Keratinocyte (primary cell): ENCODE measurements around the gene NBL1.

ENCODE experiments used
- CTCF ChIP-seq, 3 experiments: IDR thresholded peaks in 1 of 3; conservative IDR thresholded peaks in 1 of 3; optimal IDR thresholded peaks in 1 of 3; 2 replicates in 2 of 3; 3 replicates in 1 of 3; pipeline versions ENCODE3 to v1.5.1; 2011; ENCODE audit warnings: low read length in 3 of 3, mild to moderate bottlenecking in 3 of 3, moderate library complexity in 2 of 3, control low read depth in 1 of 3, inconsistent platforms in 1 of 3; ENCODE audit not compliant: insufficient read depth in 2 of 3; ENCODE audit errors: extremely low read depth in 1 of 3
- EZH2 ChIP-seq: IDR thresholded peaks from one replicate; pipeline ENCODE4 v1.6.1; 2012; ENCODE audit warnings: inconsistent platforms, mild to moderate bottlenecking, low read length, moderate library complexity

DNA sequence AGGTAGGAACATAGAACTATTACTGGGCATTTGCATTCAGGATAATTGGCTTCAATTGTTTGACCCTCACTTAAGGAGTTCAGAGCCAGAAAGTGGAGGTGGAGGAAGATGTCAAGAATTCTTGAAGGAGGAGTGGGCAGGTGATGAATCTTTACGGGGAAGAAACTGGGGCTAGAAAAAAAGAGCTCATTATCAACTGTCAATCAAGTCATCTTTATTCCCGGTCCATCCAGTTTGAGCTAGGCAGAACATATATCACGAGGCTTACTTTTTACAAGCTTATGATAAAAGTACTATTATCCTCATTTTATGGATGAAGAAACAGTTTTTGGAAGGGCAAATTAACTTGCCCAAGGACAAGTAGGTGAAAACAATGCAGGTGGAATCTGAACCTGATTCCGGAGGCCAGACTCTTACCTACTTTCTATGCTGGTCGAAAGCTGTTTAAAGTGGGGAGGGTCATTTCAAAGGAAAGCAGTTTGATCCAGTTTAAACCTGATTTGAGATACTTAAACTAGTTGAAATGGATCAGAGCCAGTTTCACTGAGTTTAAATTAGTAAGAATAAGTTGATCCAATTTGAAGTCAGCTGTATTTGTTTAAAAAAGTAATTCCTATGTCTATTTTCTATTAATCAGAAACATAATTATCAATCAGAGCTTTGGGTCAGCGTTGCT, 13.3 kb upstream of the NBL1 start:
- TF ChIP-seq CTCF (optimal IDR thresholded peaks at IDR 0.05 in 1 of 3, IDR thresholded peaks at IDR 0.05 in 1 of 3, conservative IDR thresholded peaks at IDR 0.05 in 1 of 3; ENCODE audit: extremely low read depth in 1 of 3, insufficient read depth in 2 of 3, low read length in 3 of 3) (no peak), EZH2 (no peak)
